IMR-90 (cell line): Measurements from ENCODE around the gene GKN2.

Experiments used
- BHLHE40 ChIP-seq: fragments of 150-350 bp; IDR thresholded peaks from 2 replicates; pipeline ENCODE4 v1.6.1; 2016; ENCODE audit warnings: mild to moderate bottlenecking, low read depth, low read length
- CEBPB ChIP-seq: IDR thresholded peaks from 2 replicates; pipeline ENCODE4 v1.6.1; 2012; ENCODE audit warnings: low read depth, low read length, improper control_type of control experiment
- CHD1 ChIP-seq: IDR thresholded peaks from 2 replicates; pipeline ENCODE4 v1.6.1; 2012; ENCODE audit warnings: low read depth, low read length, improper control_type of control experiment
- CTCF ChIP-seq: conservative IDR thresholded peaks from 2 replicates; pipeline ENCODE4 v1.5.1; 2012; ENCODE audit warnings: mild to moderate bottlenecking, low read depth, low read length, improper control_type of control experiment
- ELK1 ChIP-seq: fragments of 150-350 bp; IDR thresholded peaks from 2 replicates; pipeline ENCODE4 v1.6.1; 2016; ENCODE audit warnings: low read depth, mild to moderate bottlenecking, low read length, moderate library complexity, borderline replicate concordance
- MAFK ChIP-seq: IDR thresholded peaks from 2 replicates; pipeline ENCODE4 v1.6.1; 2012; ENCODE audit warnings: low read depth, low read length, improper control_type of control experiment
- MAZ ChIP-seq: IDR thresholded peaks from 2 replicates; pipeline ENCODE4 v1.6.1; 2012; ENCODE audit warnings: low read depth, mild to moderate bottlenecking, low read length, improper control_type of control experiment, moderate library complexity, borderline replicate concordance
- MXI1 ChIP-seq: IDR thresholded peaks from 2 replicates; pipeline ENCODE4 v1.6.1; 2012; ENCODE audit warnings: low read depth, mild to moderate bottlenecking, low read length, moderate library complexity, borderline replicate concordance
- POLR2A ChIP-seq: IDR thresholded peaks from 2 replicates; pipeline ENCODE4 v1.6.1; 2012; ENCODE audit warnings: mild to moderate bottlenecking, low read depth, low read length
- RAD21 ChIP-seq: IDR thresholded peaks from 2 replicates; pipeline ENCODE4 v1.6.1; 2012; ENCODE audit warnings: low read length, improper control_type of control experiment
- RCOR1 ChIP-seq: IDR thresholded peaks from 2 replicates; pipeline ENCODE4 v1.6.1; 2012; ENCODE audit warnings: mild to moderate bottlenecking, low read length, improper control_type of control experiment; ENCODE audit not compliant: insufficient replicate concordance
- USF2 ChIP-seq: fragments of 150-350 bp; IDR thresholded peaks from 2 replicates; pipeline ENCODE4 v1.6.1; 2017; ENCODE audit warnings: mild to moderate bottlenecking, antibody characterized with exemption, low read length, low read depth

- no peak for TF ChIP-seq CTCF
- TF ChIP-seq RAD21: no peak
- no peak for TF ChIP-seq POLR2A
- TF ChIP-seq RCOR1: no peak
- no peak for TF ChIP-seq MAFK
- TF ChIP-seq MXI1: no peak
- no peak for TF ChIP-seq CHD1
- no peak for TF ChIP-seq ELK1
- TF ChIP-seq MAZ: no peak
- no peak for TF ChIP-seq BHLHE40
- no peak for TF ChIP-seq CEBPB
- TF ChIP-seq USF2: no peak
Observed at GRCh38 chr2:68907232-68907919, 45.3 kb downstream of the GKN2 start.
